ENCODE measurements around the gene MRPS34. TPM values are rescaled to one million over a fixed set of nuclear protein-coding genes. Genes with fewer than 3 reads are reported as not detected.

MRPS34 gene
- total and polyA plus RNA-seq, 2 experiments from 2014 or later = 164 to 188 TPM

- Histone ChIP-seq H3K27me3 (no peaks in the 10 kb centered on the region), H3K4me3 (no peak overlapping the region), H3K36me3 (peaks cover 6% of the 10 kb centered on the region), H3K27ac (no peak overlapping the region), H3K9me3 (ENCODE audit: low read depth) (no peaks in the 10 kb centered on the region), H3K4me1 (ENCODE audit: low read depth) (no peaks in the 10 kb centered on the region)
- no peak for DNase-seq (ENCODE audit: low read depth in 1 of 2, low spot score in 1 of 2)
- TF ChIP-seq CTCF (IDR thresholded peaks at IDR 0.05; ENCODE audit: low read depth, low read length) = no peak
These were observed 14.6 kb upstream of the MRPS34 start for GRCh38 chr16:1787322-1788094.

DNA sequence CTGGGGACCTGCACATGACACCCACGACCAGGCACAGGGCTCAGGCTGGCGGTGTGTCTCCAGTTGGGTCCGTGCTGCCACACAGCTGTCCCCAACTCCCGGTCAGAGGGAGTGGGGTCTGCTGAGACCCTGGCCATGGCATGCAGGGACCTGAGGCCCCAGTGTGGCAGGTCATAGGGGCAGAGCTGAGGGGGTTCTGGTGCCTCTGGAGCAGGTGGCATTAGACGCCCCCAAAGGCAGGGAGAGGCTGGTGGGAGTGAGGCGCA lies 14.1 kb upstream of the MRPS34 start:
- Histone ChIP-seq H3K36me3 (peaks cover 6% of the 10 kb centered on the region), H3K9me3 (ENCODE audit: low read depth) (no peaks in the 10 kb centered on the region), H3K4me1 (ENCODE audit: low read depth) (no peaks in the 10 kb centered on the region), H3K27me3 (no peaks in the 10 kb centered on the region), H3K27ac (no peak overlapping the region), H3K4me3 (no peak overlapping the region)
- no peak for TF ChIP-seq CTCF (IDR thresholded peaks at IDR 0.05; ENCODE audit: low read depth, low read length)
- DNase-seq (ENCODE audit: low read depth in 1 of 2, low spot score in 1 of 2) = no peak

DNA sequence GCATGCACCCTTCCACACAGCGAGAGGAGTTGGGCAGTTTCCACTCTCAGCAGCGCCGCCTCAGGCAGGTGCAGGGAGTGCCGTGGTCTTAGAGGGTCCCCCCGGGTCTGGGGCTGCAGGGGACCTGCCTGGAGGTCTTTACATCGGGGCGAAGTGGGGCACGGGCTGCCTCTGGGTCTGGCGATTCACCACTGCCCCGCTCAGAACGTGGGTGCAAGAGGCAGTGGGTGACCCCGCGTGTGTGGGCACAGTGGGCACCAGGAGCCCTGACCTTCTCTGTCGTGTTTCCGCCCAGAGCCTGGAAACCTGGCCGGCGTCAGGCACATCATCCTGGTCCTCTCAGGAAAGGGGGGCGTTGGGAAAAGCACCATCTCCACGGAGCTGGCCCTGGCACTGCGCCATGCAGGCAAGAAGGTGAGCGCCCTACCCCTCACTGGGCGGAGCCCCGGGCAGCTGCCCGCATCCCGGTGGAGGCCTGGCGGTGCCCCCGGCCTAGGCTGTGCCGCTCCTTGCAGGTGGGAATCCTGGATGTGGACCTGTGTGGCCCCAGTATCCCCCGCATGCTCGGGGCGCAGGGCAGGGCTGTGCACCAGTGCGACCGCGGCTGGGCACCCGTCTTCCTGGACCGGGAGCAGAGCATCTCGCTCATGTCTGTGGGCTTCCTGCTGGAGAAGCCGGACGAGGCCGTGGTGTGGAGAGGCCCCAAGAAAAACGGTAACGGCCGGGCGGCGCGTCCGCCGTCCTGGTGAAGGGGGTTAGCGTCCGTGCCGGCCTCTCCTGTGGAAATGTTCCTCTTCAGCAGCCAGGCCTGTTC lies 13.5 kb upstream of the MRPS34 start:
- Histone ChIP-seq H3K4me1 (ENCODE audit: low read depth) (no peaks in the 10 kb centered on the region), H3K27ac (no peak overlapping the region), H3K36me3 (peaks cover 6% of the 10 kb centered on the region), H3K4me3 (no peak overlapping the region), H3K9me3 (ENCODE audit: low read depth) (no peaks in the 10 kb centered on the region), H3K27me3 (no peaks in the 10 kb centered on the region)
- no peak for TF ChIP-seq CTCF (IDR thresholded peaks at IDR 0.05; ENCODE audit: low read depth, low read length)
- DNase-seq (ENCODE audit: low read depth in 1 of 2, low spot score in 1 of 2) = no peak

DNA sequence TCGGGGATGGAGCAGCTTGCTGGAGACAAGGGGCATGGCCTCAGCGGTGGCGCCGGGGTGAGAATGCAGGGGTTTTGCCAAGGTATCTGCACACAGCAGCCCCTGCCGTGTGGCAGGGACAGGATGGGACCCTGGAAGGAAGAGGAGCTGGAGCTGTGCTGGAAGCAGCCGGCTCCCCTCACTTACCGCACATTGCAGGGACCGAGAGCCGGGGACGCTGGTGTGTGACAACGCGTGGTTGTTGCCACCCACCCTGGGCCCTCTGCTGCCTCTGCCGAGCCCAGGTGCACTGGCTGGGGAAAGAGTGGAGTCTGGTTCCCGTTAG lies 12.9 kb upstream of the MRPS34 start:
- H3K4me3 ChIP-seq = no peak overlapping the region
- H3K4me1 ChIP-seq (ENCODE audit: low read depth) = no peaks in the 10 kb centered on the region
- no peak for DNase-seq (ENCODE audit: low read depth in 1 of 2, low spot score in 1 of 2)
- TF ChIP-seq CTCF (IDR thresholded peaks at IDR 0.05; ENCODE audit: low read depth, low read length) = no peak
- H3K27ac ChIP-seq = no peak overlapping the region
- H3K27me3 ChIP-seq = no peaks in the 10 kb centered on the region
- H3K9me3 ChIP-seq (ENCODE audit: low read depth) = no peaks in the 10 kb centered on the region
- H3K36me3 ChIP-seq = peaks cover 6% of the 10 kb centered on the region

DNA sequence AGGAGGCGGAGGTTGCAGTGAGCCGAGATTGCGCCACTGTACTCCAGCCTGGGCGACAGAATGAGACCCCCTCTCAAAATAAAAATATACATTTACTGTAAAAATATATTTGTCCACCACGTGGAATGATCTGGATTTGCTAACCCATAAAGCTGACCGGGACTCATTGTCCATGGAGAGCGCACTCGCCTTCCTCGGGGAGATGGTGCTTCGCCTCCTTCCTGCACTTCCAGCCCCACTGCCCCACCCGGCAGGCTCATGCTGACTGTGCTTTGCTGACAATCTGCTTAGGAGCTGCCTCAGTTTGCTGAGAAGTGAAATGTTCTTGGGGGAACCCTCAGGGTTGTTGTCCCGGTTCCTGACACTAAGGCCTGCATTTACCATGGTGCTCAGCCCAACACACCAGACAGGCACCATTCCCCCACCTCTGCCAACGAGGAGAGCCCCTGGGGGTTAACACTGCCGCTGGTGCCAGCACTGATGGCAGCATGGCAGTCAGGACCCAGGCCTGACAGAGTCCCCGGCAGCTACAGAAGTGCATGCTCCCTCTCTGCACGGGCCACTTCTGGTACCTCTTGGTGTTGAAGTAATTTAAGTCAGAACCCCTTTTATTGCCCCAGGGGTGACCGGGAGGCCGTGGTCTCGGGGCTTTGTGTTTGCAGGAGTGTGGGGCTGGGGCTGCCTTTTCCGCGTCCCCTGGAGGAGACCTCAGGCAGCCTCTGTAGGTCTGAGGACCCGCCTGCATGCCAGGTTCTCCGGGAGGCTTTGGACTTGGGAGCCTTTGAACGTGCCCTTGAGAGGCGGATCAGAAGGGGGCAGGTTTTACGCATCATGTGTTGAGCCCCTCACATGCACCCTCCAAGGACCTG lies 12.3 kb upstream of the MRPS34 start:
- no peak overlapping the region for H3K27ac ChIP-seq
- no peak for DNase-seq (ENCODE audit: low read depth in 1 of 2, low spot score in 1 of 2)
- no peak for TF ChIP-seq CTCF (IDR thresholded peaks at IDR 0.05; ENCODE audit: low read depth, low read length)
- no peaks in the 10 kb centered on the region for H3K9me3 ChIP-seq (ENCODE audit: low read depth)
- no peaks in the 10 kb centered on the region for H3K27me3 ChIP-seq
- no peak overlapping the region for H3K4me3 ChIP-seq
- no peaks in the 10 kb centered on the region for H3K4me1 ChIP-seq (ENCODE audit: low read depth)
- peaks cover 6% of the 10 kb centered on the region for H3K36me3 ChIP-seq
